Central memory CD8-positive, alpha-beta T cell (primary cell): Measurements from ENCODE around the gene CD160.
A peak's percentile ranks its signal among the peaks of the same experiment; 100 is the strongest.
"Not testable (repeated sequence)": the region's sequence is repeated elsewhere in the genome, so short reads cannot be mapped to it uniquely, and the experiment has no call there.

ENCODE experiments used
- ATAC-seq: fragments of 150-1000 bp; cut with Tn5 transposase; replicated peaks from 2 replicates; pipeline ENCODE4 v1.10.0; 2022; ENCODE audit warnings: mild to moderate bottlenecking, moderate FRiP score, moderate number of reproducible peaks; ENCODE audit not compliant: poor library complexity, severe bottlenecking; ENCODE audit errors: extremely low read depth
- DNase-seq, 2 donors: peaks; one replicate each; pipeline ENCODE4 v3.0.0; 2021; ENCODE audit warnings: low spot score in 2 of 2
- H3K27ac Mint-ChIP-seq: one replicate; pipeline ENCODE4 v1.8.0; 2022; ENCODE audit warnings: low read depth, mild to moderate bottlenecking, moderate library complexity, mixed read lengths
- H3K27me3 Mint-ChIP-seq: one replicate; pipeline ENCODE4 v1.8.0; 2022; ENCODE audit warnings: mixed read lengths
- H3K36me3 Mint-ChIP-seq: one replicate; pipeline ENCODE4 v1.8.0; 2022; ENCODE audit warnings: mild to moderate bottlenecking, moderate library complexity, mixed read lengths; ENCODE audit not compliant: insufficient read depth
- H3K4me1 Mint-ChIP-seq: one replicate; pipeline ENCODE4 v1.8.0; 2022; ENCODE audit warnings: mixed read lengths
- H3K4me3 Mint-ChIP-seq: one replicate; pipeline ENCODE4 v1.8.0; 2022; ENCODE audit warnings: mild to moderate bottlenecking, moderate library complexity, mixed read lengths
- H3K9me3 Mint-ChIP-seq: one replicate; pipeline ENCODE4 v1.8.0; 2022; ENCODE audit warnings: mixed read lengths

The CD160 gene

GRCh38 chr1:145717833-145718232 is 1.5 kb upstream of the CD160 start:
- ATAC-seq (no peak), DNase-seq (no peak)
- Mint-ChIP-seq H3K4me3 (peak overlapping the region; percentile 39), H3K9me3 (no peaks in the 10 kb centered on the region), H3K4me1 (peaks cover 61% of the 10 kb centered on the region), H3K27ac (peak overlapping the region; percentile 82), H3K36me3 (peaks cover 9% of the 10 kb centered on the region), H3K27me3 (no peaks in the 10 kb centered on the region)

GRCh38 chr1:145718465-145718864 is 834 bp upstream of the CD160 start:
- H3K27me3 Mint-ChIP-seq, H3K36me3 Mint-ChIP-seq: not testable (repeated sequence)

GRCh38 chr1:145720556-145720877 is 1.2 kb downstream of the CD160 start:
- Mint-ChIP-seq H3K27ac (peak overlapping the region; percentile 59), H3K4me3 (peak overlapping the region; percentile 68), H3K27me3 (no peaks in the 10 kb centered on the region), H3K9me3 (no peaks in the 10 kb centered on the region), H3K4me1 (peaks cover 53% of the 10 kb centered on the region), H3K36me3 (peaks cover 9% of the 10 kb centered on the region)
- DNase-seq (no peak), ATAC-seq (no peak)

More at GRCh38 chr1:145718465-145718864, 834 bp upstream of the CD160 start:
- Mint-ChIP-seq H3K27ac (peak overlapping the region; percentile 59), H3K4me1 (peaks cover 61% of the 10 kb centered on the region)
- not testable (repeated sequence) for H3K9me3 Mint-ChIP-seq, H3K4me3 Mint-ChIP-seq, DNase-seq, ATAC-seq

- DNase-seq = peak; percentile 49 to 70
- peak overlapping the region; percentile 83 for H3K27ac Mint-ChIP-seq
- peak; percentile 66 for ATAC-seq
- H3K9me3 Mint-ChIP-seq = no peaks in the 10 kb centered on the region
- H3K36me3 Mint-ChIP-seq = peaks cover 10% of the 10 kb centered on the region
- H3K27me3 Mint-ChIP-seq = no peaks in the 10 kb centered on the region
- H3K4me3 Mint-ChIP-seq = peak overlapping the region; percentile 68
- peaks cover 50% of the 10 kb centered on the region for H3K4me1 Mint-ChIP-seq
Measured at GRCh38 chr1:145720878-145721671, 1.8 kb downstream of the CD160 start.

DNA sequence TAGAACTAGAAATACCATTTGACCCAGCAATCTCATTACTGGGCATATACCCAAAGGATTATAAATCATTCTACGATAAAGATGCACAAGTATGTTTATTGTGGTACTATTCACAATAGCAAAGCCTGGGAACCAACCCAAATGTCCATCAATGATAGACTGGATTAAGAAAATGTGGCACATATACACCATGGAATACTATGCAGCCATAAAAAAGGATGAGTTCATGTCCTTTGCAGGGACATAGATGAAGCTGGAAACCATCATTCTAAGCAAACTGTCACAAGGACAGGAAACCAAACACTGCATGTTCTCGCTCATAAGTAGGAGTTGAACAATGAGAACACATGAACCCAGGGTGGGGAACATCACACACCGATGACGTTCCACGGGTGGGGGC is 6.9 kb downstream of the CD160 start:
- not testable (repeated sequence) for H3K9me3 Mint-ChIP-seq, H3K27me3 Mint-ChIP-seq, ATAC-seq, H3K4me1 Mint-ChIP-seq, DNase-seq, H3K4me3 Mint-ChIP-seq, H3K36me3 Mint-ChIP-seq, H3K27ac Mint-ChIP-seq

- no peak for ATAC-seq
- Mint-ChIP-seq H3K9me3 (no peaks in the 10 kb centered on the region), H3K36me3 (peaks cover 4% of the 10 kb centered on the region), H3K4me1 (peaks cover 4% of the 10 kb centered on the region), H3K27ac (no peak overlapping the region), H3K27me3 (no peaks in the 10 kb centered on the region), H3K4me3 (no peak overlapping the region)
- DNase-seq = no peak
Measured at GRCh38 chr1:145729196-145729595, 9.9 kb downstream of the CD160 start.

DNA sequence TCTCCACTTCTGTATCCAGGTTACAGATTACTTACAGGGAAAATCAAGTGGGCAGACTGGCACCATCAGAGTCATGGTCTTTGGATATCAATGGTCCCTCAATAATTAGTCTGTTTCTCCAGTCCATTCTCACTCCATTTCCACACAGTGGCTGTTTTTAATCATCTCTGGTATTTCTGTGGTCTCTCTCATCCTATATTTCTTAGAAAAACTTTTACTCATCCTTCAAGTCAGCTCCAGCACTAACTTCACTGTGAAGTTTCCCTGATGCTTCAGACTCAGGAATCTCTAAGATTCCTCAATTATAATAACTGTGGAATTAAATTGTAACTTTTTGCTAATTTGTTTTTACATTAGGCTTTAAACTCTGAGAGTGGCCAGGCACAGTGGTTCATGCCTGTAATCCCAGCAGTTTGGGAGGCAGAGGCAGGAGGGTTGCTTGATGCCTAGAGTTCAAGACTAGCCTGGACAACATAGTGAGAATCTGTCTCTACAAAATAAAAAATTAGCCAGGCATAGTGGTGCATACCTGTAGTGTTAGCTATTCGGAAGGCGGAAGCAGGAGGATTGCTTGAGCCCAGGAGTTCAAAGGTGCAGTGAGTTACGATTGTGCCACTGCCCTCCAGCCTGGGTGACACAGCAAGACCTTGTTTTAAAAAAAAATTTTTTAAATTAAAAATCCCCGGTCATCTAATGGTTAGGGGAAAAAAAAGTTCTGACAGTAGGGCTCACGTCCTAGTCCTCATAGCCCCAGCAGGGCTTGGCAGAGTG is 10.6 kb downstream of the CD160 start:
- peaks cover 7% of the 10 kb centered on the region for H3K36me3 Mint-ChIP-seq
- DNase-seq (no peak), ATAC-seq (no peak)
- no peaks in the 10 kb centered on the region for H3K27me3 Mint-ChIP-seq
- H3K4me3 Mint-ChIP-seq = no peak overlapping the region
- peaks cover 5% of the 10 kb centered on the region for H3K4me1 Mint-ChIP-seq
- H3K27ac Mint-ChIP-seq = no peak overlapping the region
- no peaks in the 10 kb centered on the region for H3K9me3 Mint-ChIP-seq

DNA sequence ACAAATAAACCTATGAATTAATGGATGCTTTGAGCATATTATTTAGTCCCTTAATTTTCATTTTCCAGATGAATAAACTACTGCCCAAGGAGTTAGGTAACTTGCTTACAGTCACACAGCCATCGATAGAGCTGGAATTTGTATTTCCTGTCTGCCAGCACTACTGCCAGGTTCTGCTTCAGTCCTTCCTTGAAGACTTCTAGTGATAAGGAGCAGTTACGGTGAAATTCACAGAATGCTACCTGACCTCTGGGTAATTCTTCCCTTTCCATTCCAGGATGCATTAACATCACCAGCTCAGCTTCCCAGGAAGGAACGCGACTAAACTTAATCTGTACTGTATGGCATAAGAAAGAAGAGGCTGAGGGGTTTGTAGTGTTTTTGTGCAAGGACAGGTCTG is 11.2 kb downstream of the CD160 start:
- peak overlapping the region; percentile 36 for H3K27ac Mint-ChIP-seq
- ATAC-seq (no peak), DNase-seq (no peak)
- peaks cover 9% of the 10 kb centered on the region for H3K36me3 Mint-ChIP-seq
- peaks cover 5% of the 10 kb centered on the region for H3K4me1 Mint-ChIP-seq
- H3K4me3 Mint-ChIP-seq = no peak overlapping the region
- no peaks in the 10 kb centered on the region for H3K27me3 Mint-ChIP-seq
- no peaks in the 10 kb centered on the region for H3K9me3 Mint-ChIP-seq

DNA sequence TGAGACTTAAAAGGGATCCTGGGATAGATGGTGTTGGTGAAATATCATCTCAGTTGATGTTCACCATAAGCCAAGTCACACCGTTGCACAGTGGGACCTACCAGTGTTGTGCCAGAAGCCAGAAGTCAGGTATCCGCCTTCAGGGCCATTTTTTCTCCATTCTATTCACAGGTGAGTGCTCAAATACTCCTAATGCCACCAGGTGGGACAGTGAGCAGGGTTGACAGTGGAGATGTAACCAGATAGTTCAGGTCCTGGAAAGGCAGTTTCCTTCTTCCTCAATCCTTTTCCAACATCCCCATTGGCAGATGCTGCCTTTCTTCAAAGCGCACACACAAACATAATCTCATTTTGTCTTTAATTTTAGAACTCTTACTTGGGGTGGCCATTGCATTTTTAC is 11.6 kb downstream of the CD160 start:
- ATAC-seq (no peak), DNase-seq (no peak)
- Mint-ChIP-seq H3K9me3 (no peaks in the 10 kb centered on the region), H3K27ac (peak overlapping the region; percentile 36), H3K4me3 (no peak overlapping the region), H3K27me3 (no peaks in the 10 kb centered on the region), H3K36me3 (peaks cover 12% of the 10 kb centered on the region), H3K4me1 (peaks cover 5% of the 10 kb centered on the region)

- Mint-ChIP-seq H3K36me3 (peaks cover 22% of the 10 kb centered on the region), H3K4me3 (no peak overlapping the region), H3K9me3 (no peaks in the 10 kb centered on the region), H3K27ac (peak overlapping the region; percentile 32), H3K27me3 (no peaks in the 10 kb centered on the region), H3K4me1 (peaks cover 5% of the 10 kb centered on the region)
- ATAC-seq (no peak), DNase-seq (no peak)
Measured at GRCh38 chr1:145736191-145736590, 16.9 kb downstream of the CD160 start.

DNA sequence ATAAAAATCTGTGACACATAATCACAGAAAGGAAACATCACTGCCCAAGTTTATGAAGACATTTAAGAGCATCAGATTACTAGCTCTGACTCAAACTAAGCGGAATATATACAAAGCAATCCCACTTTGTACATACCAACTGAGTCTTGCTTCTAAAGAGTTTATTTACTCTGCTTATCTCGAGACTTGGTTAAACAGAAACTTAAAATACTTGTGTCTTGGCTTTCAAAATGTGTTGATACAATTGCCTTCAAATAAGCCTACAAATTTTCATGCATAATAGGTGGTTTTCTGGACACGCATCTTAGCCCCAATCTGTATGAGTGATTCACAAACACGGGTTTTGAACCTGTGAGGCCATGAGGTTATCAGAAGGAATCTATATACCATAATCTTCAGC is 21.0 kb downstream of the CD160 start:
- Mint-ChIP-seq H3K4me1 (no peaks in the 10 kb centered on the region), H3K27ac (no peak overlapping the region), H3K27me3 (no peaks in the 10 kb centered on the region), H3K4me3 (no peak overlapping the region), H3K36me3 (peaks cover 35% of the 10 kb centered on the region), H3K9me3 (no peaks in the 10 kb centered on the region)
- ATAC-seq (no peak), DNase-seq (no peak)

DNA sequence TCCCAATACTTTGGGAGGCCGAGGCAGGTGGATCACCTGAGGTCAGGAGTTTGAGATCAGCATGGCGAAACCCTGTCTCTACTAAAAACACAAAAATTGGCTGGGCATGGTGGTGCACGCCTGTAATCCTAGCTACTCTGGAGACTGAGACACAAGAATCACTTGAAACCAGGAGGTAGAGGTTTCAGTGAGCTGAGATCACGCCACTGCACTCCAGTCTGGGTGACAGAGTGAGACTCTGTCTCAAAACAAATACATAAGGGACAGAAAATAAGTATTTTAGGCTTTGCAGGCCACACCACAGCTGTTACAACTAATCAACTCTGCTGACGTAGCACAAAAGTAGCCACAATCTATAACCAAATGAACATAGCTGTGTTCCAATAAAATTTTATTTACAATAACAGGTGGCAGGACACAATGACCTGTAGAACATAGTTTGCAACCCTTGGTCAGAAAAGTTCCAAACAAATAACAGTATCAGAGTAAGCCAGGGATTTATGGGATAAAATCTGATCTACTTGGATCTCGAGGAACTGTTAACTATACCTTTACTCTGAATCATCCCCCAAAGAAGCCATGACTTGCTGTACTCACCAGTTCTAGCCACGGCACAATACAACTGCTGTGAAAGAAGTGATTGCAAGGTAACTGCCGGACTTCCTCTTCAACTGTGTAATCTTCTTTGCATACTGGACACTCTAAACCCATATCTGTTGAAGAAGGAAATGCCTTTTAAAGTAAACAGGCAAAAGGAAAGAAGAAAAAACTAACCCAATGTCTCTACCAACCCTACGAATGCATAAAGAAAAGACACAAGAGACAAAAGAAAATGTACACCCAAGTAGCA is 28.3 kb downstream of the CD160 start:
- ATAC-seq (no peak), DNase-seq (no peak)
- Mint-ChIP-seq H3K27me3 (no peaks in the 10 kb centered on the region), H3K9me3 (no peaks in the 10 kb centered on the region), H3K36me3 (peaks cover 48% of the 10 kb centered on the region), H3K4me1 (no peaks in the 10 kb centered on the region), H3K4me3 (no peak overlapping the region), H3K27ac (no peak overlapping the region)
